GM19467 (cell line): ENCODE data around the gene BHMT.
"Not testable (repeated sequence)": the region's sequence is repeated elsewhere in the genome, so short reads cannot be mapped to it uniquely, and the experiment has no call there.

Experiments
- ATAC-seq: cut with Tn5 transposase; IDR thresholded peaks from one replicate; pipeline ENCODE4 v1.9.1; 2021; ENCODE audit warnings: mild to moderate bottlenecking, moderate library complexity; ENCODE audit not compliant: unreplicated experiment

BHMT gene

DNA sequence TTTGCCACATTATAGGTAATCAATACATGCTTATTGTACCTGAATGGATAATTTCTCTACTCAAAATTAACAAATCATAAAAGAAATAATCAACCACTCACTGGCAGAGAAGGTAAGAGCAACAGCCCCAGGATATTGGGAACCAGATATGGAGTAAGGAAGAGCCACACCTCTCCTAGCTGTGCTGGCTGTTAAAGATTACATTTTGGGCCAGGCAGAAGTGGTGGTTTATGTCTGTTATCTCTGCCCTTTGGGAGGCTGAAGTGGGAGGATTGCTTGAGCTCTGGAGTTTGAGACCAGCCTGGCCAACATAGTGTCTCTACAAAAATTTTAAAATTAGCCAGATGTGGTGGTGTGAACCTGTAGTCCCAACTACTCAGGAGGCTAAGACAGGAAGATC, 56.4 kb downstream of the BHMT start:
- ATAC-seq, result no peak

- ATAC-seq, result no peak
Measured at GRCh38 chr5:79170661-79171060, 59.1 kb downstream of the BHMT start.

DNA sequence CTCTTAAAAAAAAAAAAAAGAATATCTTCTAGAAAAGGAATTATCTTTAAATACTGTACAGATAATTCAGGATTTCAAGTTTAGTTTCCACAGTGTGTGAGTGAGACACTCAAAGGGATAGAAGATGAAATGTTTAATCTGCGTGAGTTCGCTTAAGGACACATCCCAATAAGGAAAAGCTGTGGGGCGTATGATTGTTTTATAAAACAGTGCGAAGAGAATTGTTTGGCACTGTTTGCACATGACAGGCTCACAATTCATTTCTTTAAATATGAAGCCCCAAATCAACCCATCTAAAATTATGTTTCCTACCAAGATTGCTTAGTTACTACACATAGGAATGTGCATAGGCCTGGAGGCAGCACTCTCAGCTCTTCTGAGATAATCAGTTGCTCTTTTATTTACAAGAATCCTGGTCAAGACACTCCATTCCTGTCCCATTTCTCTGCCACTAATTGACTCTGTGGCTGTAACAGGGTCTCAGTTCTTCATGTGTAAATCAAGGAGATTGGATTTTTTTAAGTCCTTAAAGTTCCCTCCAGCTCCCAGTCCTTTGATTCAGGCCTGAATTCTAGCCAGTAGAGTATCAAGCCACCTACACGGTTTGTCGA, 60.1 kb downstream of the BHMT start:
- no peak for ATAC-seq

- no peak for ATAC-seq
Measured at GRCh38 chr5:79172269-79172668, 60.7 kb downstream of the BHMT start.

DNA sequence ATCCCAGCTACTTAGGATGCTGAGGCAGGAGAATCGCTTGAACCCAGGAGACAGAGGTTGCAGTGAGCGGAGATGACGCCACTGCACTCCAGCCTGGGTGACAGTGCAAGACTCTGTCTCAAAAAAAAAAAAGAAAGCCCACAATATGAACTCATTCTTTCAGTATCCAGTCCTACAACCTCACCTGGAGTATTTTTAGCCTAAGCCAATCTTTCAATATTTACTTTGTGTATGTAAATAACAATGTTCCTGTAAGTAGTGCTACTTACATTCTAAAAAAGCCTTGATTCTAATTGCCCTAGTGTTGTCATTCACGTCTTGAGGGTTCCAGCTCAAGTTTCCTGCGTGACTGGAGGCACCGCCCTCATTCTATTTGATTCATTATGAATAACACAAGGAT, 62.0 kb downstream of the BHMT start:
- ATAC-seq, result no peak

DNA sequence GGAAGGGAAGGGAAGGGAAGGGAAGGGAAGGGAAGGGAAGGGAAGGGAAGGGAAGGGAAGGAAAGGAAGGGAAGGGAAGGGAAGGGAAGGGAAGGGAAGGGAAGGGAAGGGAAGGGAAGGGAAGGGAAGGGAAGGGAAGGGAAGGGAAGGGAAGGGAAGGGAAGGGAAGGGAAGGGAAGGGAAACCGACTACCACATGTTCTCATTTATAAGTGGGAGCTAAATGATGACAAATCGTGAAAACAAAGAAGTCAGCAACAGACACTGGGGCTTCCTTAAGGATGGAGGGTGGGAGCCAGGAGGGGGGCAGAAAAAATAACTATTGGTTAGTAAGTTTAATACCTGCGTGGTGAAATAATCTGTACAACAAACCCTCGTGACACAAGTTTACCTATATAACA, 68.8 kb downstream of the BHMT start:
- ATAC-seq, result not testable (repeated sequence)

DNA sequence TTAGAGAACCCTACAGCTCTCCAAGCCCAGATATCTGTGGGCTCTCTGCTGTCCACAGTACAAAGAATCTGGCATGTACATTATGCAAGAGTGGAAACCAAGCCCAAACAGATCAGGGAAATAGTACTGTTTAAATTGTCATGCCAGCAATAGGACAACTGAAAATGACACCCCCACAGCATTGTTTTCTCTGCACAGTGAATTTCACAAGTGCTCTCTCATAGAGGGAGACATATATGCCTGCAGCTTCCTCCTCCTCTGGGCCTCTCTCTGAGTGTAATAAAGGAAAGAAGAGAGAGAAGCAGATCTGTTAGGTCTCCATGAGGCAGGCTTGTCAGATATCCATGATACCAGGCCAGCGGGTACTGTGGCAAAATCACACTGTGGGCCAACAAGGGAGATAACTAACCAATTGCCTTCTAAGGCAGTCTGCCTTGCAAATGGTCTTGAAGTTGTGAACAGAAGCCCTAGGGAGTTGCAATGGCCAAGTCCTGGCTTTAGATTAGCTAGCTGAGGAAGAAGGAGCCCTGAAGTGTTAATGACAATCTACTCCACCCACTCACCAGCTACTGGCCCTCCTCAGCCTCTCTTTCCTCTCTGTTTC, 69.9 kb downstream of the BHMT start:
- ATAC-seq, result no peak
